Loucy (cell line): Measurements from ENCODE around the gene CDH4.

Source experiments
- H2AFZ ChIP-seq: fragments of 200-600 bp; sonication (generic); 2 replicates; pipeline ENCODE4 v1.6.0; 2016; ENCODE audit warnings: antibody characterized with exemption, mild to moderate bottlenecking, low read length, moderate library complexity
- H3F3A ChIP-seq: fragments of 200-600 bp; 2 replicates; pipeline ENCODE4 v1.6.0; 2016; ENCODE audit warnings: antibody characterized with exemption, low read depth, mild to moderate bottlenecking
- H3K27me3 ChIP-seq: fragments of 200-600 bp; sonication (generic); 2 replicates; pipeline ENCODE4 v1.6.1; 2014; ENCODE audit warnings: low read length, mild to moderate bottlenecking; ENCODE audit not compliant: insufficient read depth, poor library complexity, severe bottlenecking
- H3K36me3 ChIP-seq: fragments of 200-600 bp; sonication (generic); 2 replicates; pipeline ENCODE4 v1.6.1; 2016; ENCODE audit warnings: low read length; ENCODE audit not compliant: insufficient read depth
- H3K4me1 ChIP-seq: fragments of 200-600 bp; sonication (generic); 2 replicates; pipeline ENCODE4 v1.5.1; 2014; ENCODE audit warnings: low read length, mild to moderate bottlenecking; ENCODE audit not compliant: insufficient read depth, poor library complexity, severe bottlenecking
- H3K4me2 ChIP-seq: fragments of 200-600 bp; sonication (generic); 2 replicates; pipeline ENCODE4 v1.6.0; 2014; ENCODE audit warnings: antibody characterized with exemption, low read length, low read depth, mild to moderate bottlenecking; ENCODE audit not compliant: poor library complexity, severe bottlenecking
- H3K4me3 ChIP-seq: fragments of 200-600 bp; sonication (generic); 2 replicates; pipeline ENCODE4 v1.5.1; 2014; ENCODE audit warnings: low read length, mild to moderate bottlenecking, mixed read lengths; ENCODE audit not compliant: poor library complexity, severe bottlenecking
- H3K79me2 ChIP-seq: fragments of 200-600 bp; sonication (generic); 2 replicates; pipeline ENCODE4 v1.6.1; 2014; ENCODE audit warnings: low read length; ENCODE audit not compliant: insufficient read depth
- H3K9ac ChIP-seq: fragments of 200-600 bp; sonication (generic); 2 replicates; pipeline ENCODE4 v1.6.0; 2014; ENCODE audit warnings: mild to moderate bottlenecking, low read depth, low read length, moderate library complexity; ENCODE audit not compliant: poor library complexity, severe bottlenecking
- H3K9me2 ChIP-seq: fragments of 200-600 bp; sonication (generic); replicated peaks from 2 replicates; pipeline ENCODE4 v1.6.1; 2016; ENCODE audit warnings: low read depth, low read length, mixed read lengths
- H3K9me3 ChIP-seq: fragments of 200-600 bp; sonication (generic); 2 replicates; pipeline ENCODE4 v1.6.1; 2014; ENCODE audit warnings: mild to moderate bottlenecking, antibody characterized with exemption, low read length, low read depth; ENCODE audit not compliant: insufficient read depth
- H4K20me1 ChIP-seq: fragments of 200-600 bp; sonication (generic); 2 replicates; pipeline ENCODE4 v1.6.0; 2014; ENCODE audit warnings: antibody characterized with exemption, low read length, mild to moderate bottlenecking; ENCODE audit not compliant: insufficient read depth, poor library complexity, severe bottlenecking
- CTCF ChIP-seq: fragments of 200-600 bp; sonication (generic); conservative IDR thresholded peaks from 2 replicates; pipeline ENCODE4 v1.5.1; 2014; ENCODE audit warnings: mild to moderate bottlenecking, antibody characterized with exemption, low read length
- EZH2phosphoT487 ChIP-seq: fragments of 200-600 bp; IDR thresholded peaks from 2 replicates; pipeline ENCODE4 v1.6.1; 2018; ENCODE audit warnings: antibody characterized with exemption, mild to moderate bottlenecking, moderate library complexity, borderline replicate concordance

The CDH4 gene

GRCh38 chr20:61725145-61725544, 473.1 kb downstream of the CDH4 start:
- H3K4me1 ChIP-seq, result no peaks in the 10 kb centered on the region
- no peaks in the 10 kb centered on the region for H3K79me2 ChIP-seq
- no peaks in the 10 kb centered on the region for H3K9me2 ChIP-seq
- no peaks in the 10 kb centered on the region for H4K20me1 ChIP-seq
- TF ChIP-seq CTCF (no peak), EZH2phosphoT487 (no peak)
- no peaks in the 10 kb centered on the region for H3K27me3 ChIP-seq
- no peak overlapping the region for H3K4me2 ChIP-seq
- H3K4me3 ChIP-seq, result no peak overlapping the region
- no peaks in the 10 kb centered on the region for H3K9me3 ChIP-seq
- peaks cover 9% of the 10 kb centered on the region; the same call in 1 of the 2 replicates for H3K36me3 ChIP-seq
- H2AFZ ChIP-seq, result no peak overlapping the region
- no peak overlapping the region for H3K9ac ChIP-seq
- H3F3A ChIP-seq, result no peaks in the 10 kb centered on the region

GRCh38 chr20:61725966-61726365, 473.9 kb downstream of the CDH4 start:
- Histone ChIP-seq H2AFZ (no peak overlapping the region), H3K9ac (no peak overlapping the region)

DNA sequence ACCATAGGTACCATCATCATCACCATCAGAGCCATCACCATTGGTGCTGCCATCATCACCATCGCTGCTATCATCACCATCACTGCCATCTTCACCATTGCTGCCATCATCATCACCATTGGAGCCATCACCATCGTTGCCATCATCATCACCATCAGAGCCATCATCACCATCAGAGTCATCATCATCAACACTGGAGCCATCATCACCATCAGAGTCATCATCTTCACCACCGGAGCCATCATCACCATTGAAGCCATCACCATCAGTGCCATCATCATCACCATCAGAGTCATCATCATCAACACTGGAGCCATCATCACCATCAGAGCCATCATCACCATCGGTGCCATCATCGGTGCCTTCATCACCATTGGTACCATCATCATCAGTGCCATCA, 474.9 kb downstream of the CDH4 start:
- Histone ChIP-seq H3K27me3 (no peaks in the 10 kb centered on the region), H3K36me3 (peaks cover 9% of the 10 kb centered on the region; the same call in 1 of the 2 replicates), H3K79me2 (no peaks in the 10 kb centered on the region), H3F3A (no peaks in the 10 kb centered on the region), H3K9me2 (no peaks in the 10 kb centered on the region), H3K9ac (no peak overlapping the region), H3K4me3 (no peak overlapping the region), H2AFZ (no peak overlapping the region), H3K4me1 (no peaks in the 10 kb centered on the region), H4K20me1 (no peaks in the 10 kb centered on the region), H3K4me2 (no peak overlapping the region), H3K9me3 (no peaks in the 10 kb centered on the region)
- TF ChIP-seq EZH2phosphoT487 (no peak), CTCF (no peak)

More at GRCh38 chr20:61725966-61726365, 473.9 kb downstream of the CDH4 start:
- no peaks in the 10 kb centered on the region for H3K79me2 ChIP-seq
- H3K4me2 ChIP-seq, result no peak overlapping the region
- H3K9me3 ChIP-seq, result no peaks in the 10 kb centered on the region
- H3K27me3 ChIP-seq, result no peaks in the 10 kb centered on the region
- no peak overlapping the region for H3K4me3 ChIP-seq
- H3K36me3 ChIP-seq, result peaks cover 9% of the 10 kb centered on the region; the same call in 1 of the 2 replicates
- H3F3A ChIP-seq, result no peaks in the 10 kb centered on the region
- H3K4me1 ChIP-seq, result no peaks in the 10 kb centered on the region
- H3K9me2 ChIP-seq, result no peaks in the 10 kb centered on the region
- TF ChIP-seq EZH2phosphoT487, result no peak
- no peak for TF ChIP-seq CTCF
- H4K20me1 ChIP-seq, result no peaks in the 10 kb centered on the region
